Cerebellar cortex (tissue), 1 donor: ENCODE results near the gene SEMA5A.

ENCODE experiments used
- DNase-seq: peaks from one replicate; pipeline ENCODE4 v3.0.0-alpha.2; 2015; ENCODE audit warnings: low spot score

Gene SEMA5A

GRCh38 chr5:9395706-9396105 lies 150.2 kb downstream of the SEMA5A start:
- DNase-seq: no peak

DNA sequence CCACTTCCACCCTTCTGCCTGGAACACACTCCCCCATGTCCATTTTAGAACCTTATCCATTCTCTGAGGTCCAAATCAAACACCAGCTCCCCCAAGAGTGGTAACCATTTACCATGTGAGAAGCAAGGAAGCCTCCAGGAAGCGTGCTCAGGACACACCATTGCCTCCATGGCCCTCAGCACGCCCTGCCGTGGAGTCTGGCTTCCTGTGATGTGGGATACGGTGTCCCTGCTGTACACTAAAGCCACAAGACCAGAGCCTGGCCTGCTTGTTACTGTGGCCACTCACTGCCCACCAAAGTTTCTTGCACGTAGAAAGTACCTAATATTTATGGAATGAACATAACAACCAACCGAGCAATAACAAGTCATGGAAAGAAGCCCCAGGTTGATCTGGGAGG lies 151.7 kb downstream of the SEMA5A start:
- DNase-seq: no peak

DNA sequence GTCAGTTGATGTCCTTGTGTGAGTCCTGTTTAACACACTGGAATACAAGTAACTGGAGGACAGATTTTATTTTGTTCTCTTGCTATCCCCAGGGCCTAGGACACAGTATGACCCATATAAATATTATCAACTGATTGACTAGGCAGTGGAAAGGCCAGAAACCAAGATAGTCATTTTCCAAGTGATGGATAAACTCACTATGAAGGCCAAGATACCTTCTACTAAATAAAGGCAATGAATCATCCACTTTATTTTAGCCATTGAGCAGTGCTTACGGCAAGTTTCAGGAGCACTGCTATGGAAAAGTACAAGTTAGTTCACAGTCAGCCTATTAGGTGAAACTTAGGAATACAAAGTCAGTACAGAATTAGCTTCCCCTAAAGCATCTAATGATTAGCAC lies 153.2 kb downstream of the SEMA5A start:
- no peak for DNase-seq

DNA sequence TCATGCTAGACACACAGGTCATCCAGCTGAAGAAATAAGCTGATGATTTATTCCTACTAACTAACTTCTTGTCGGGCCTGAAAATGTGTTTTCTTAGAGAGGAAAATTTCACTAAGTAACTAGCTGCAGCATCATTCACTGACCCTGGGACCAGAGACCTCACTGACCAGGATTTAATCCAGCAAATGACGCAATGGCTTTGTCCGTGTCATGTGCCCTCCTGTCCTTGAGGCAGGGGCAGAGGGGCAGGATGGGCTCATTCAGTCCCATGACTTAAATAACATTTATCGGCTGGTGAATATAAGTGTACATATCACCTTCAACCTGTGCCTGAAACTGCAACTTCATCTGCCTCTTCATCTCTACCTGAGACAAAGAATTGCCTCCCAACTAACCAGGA lies 154.8 kb downstream of the SEMA5A start:
- no peak for DNase-seq

- DNase-seq: no peak
Measured at GRCh38 chr5:9390113-9390512, 155.8 kb downstream of the SEMA5A start.

DNA sequence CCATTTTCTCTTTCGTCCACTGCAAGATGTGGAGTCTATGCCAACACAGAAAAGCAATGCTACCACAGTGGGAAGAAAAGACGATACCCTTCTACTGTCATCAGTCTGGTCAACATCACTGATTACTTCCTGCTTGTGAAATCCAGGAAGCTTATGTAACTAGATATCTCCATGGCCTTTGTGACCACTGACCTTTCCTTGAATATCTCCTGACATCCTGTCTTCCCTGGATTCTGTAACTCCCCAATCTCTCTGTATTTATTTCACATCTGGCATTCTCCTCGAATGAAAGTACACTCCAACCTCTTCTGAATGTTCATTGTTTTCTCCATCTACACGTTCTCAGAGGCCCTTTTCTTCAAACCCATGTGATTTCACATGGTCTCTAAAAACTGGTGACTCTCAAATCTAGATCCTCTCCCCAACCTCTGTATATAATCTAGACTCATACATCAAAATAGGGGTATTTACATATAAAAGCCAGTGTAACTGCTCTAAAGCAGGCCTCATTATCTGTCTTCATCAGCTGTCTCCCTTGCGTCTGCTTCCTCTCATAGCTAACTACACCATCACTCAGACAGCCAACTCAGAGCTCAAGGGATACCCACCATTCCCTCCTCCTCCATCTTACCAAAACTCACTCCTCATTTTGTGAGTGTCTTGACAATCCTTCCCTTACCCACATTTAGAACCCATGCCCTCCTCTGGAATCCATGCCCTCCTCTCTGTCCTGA lies 156.8 kb downstream of the SEMA5A start:
- no peak for DNase-seq

- DNase-seq: no peak
Measured at GRCh38 chr5:9387879-9388278, 158.0 kb downstream of the SEMA5A start.

DNA sequence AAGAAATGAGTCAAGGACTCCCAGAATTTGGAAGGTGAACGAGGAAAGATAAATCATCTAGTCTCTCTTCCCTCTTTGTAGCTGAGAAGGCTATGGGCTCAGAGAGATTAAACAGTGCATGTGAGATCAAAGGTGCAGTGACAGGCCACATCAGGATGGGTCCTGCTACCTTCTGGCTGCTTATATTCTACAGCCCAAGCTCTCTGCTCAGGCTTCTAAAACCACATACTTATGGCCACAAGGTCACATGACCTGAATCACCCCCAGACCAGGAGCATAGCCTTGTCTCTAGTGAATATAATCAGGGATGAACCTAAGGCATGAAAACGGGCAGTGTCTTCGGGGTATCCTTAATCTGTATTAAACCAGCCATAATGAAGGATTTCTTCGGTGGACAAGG lies 158.9 kb downstream of the SEMA5A start:
- DNase-seq: no peak

DNA sequence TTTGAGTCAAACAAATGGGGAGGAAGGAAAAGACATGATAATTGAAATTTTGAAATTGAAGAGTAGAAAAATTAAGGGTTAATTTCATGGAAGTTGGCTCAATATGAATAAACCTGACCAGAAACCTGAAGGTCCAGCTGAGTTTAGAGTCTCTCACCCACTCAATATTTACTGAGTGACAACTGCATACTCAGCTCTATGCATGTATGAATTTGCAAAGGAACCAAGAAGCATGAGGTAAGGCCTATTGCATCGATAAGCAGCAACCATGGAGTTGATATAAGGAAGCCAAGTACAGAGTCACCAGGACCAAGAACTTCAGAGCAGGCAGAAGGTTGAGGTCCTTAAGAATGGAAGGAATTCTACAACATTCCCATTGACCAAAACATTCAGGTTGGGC lies 163.4 kb downstream of the SEMA5A start:
- DNase-seq: no peak

DNA sequence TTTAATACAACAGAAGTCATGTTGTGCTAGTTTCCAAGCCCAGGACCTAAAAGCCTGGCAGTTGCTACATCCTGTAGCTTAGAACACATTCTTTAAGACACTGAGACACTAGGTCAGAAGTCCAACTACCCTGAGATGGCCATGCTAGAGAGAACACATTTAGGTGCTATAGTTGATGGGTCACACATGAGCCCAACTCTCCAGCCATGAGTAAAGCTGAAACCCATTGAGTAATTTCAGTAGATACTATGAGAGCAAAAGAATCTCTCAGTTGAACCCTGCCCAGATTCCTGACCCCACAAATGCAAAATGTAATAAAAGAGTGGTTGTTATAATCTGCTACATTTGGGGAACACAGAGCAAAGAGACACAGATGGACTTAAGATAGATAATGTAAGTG lies 164.4 kb downstream of the SEMA5A start:
- no peak for DNase-seq

- no peak for DNase-seq
Measured at GRCh38 chr5:9380109-9380508, 165.8 kb downstream of the SEMA5A start.

- no peak for DNase-seq
Measured at GRCh38 chr5:9376363-9377117, 169.3 kb downstream of the SEMA5A start.

- no peak for DNase-seq
Measured at GRCh38 chr5:9375756-9376155, 170.1 kb downstream of the SEMA5A start.

DNA sequence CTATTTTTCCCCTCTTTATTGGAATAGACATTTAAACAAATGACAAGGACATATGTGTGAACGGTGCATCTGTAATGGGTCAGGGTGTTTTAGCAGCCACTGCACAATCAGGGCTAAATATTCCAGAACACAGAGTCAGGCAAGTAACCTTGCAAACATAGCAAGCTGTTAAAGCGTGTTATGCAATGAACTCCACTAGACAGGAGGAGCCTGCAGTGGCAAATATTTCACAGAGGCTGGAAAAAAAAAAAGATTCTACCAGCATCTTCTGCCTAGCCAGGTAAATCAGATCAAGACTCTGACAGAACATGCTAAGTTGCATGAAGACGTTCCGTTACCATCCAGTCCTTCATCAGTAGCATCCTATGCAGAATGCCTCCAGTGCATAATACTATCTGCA lies 171.8 kb downstream of the SEMA5A start:
- DNase-seq: no peak

DNA sequence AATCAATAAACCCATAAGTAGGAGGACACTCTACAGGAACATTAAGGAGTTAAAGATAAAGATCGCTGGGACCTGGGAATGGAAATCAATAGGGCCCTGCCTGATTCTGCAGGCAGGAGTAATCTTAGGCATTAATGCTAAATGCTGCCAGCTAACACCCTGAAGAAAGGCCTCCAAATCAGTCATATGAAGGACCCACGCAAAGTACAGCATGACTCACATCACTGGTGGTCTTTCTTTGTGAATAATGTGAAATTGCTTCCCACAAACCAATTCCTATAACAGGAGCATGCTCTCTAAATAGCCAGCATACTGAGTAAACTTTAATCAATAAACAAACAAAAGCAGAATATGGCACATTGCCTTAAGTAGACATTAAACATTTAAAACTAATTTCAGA lies 172.3 kb downstream of the SEMA5A start:
- DNase-seq: no peak

DNA sequence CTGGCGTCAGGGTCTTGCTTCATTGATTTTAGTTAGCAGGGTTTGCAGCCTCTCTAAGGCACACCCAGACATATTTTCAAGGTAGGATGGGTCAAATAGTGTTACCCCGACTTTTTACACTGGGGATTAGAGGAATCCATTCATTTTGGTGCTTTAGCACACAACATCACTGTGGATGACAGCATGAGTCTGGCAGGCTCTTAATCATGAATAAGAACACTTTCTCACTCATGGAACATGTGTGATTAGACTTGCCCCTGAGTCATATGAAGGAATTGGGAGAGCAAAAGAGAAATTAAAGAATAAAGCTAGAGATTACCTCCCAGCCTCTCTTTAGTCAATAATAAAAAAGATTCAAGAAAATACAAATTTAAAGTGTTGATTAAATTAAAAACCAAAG lies 175.6 kb downstream of the SEMA5A start:
- no peak for DNase-seq

DNA sequence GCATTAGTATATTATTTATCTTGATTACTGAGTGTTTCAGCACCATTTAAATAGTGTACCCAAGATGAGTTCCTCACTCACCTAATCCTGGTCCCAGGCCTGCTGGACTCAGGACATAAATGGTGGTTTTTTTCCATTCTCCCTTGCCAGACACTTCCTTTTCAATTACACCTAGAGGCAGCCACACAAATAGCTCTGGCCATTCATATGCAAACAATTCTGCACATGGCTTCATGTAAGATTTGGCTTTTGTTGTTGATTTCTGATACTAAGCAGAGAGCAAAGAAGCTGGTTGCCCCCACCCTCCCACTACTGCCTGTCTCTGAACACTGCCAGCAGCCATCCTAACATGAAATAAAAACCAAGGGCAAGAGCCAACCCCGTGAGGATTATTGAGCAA lies 180.4 kb downstream of the SEMA5A start:
- DNase-seq: no peak

GRCh38 chr5:9363449-9363848 lies 182.4 kb downstream of the SEMA5A start:
- no peak for DNase-seq

- DNase-seq: no peak
Measured at GRCh38 chr5:9363026-9363425, 182.8 kb downstream of the SEMA5A start.

DNA sequence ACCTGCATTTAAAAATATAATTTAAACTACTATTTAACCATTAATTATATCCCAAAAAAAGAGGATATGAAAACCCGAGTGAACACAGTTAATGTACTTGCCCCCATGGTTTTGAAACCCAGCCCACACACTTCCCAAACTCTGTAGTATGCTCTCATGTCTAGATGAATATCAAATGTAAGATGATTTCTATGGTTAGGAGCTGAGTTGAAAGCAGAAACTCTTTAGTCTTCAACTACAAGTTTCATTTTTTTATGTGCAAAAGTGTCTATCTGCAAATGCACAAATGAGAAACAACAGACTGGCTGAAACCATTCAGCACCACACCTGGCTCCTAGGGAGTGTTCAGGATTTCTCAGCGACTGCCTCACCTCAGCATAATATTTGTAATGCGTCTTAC lies 183.3 kb downstream of the SEMA5A start:
- no peak for DNase-seq

DNA sequence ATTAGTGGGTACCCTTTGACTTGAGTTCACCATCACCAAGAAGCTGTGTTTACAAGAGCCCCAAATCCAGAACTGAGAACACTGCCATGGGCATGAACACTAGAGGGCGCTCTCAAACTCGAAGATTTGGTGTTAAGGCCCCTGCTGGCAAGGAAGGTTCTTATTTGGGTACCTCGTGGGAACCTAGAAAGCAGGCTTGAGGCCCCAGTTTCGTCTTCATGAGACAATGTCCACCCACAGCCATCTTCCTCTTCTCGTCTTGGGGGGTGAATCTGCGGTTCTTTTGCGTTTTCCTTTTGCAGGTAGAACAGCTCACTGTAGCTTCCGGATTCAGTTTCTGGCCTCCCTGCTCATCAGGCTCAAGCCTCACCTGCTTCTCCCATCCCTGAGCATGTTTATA lies 184.0 kb downstream of the SEMA5A start:
- DNase-seq: peak; percentile 50

GRCh38 chr5:9358961-9359685 lies 186.8 kb downstream of the SEMA5A start:
- no peak for DNase-seq

GRCh38 chr5:9356351-9356825 lies 189.5 kb downstream of the SEMA5A start:
- no peak for DNase-seq
